PC-3 (cell line): ENCODE data around the gene JHY.

Experiments
- EZH2 ChIP-seq: fragments of 300-600 bp; sonication (generic); IDR thresholded peaks from one replicate; pipeline ENCODE4 v1.6.1; 2017; ENCODE audit warnings: antibody characterized with exemption, mild to moderate bottlenecking, low read length; ENCODE audit not compliant: unreplicated experiment
- TF ChIP-seq, protein P1 (sequence below): fragments of 300-600 bp; sonication (generic); conservative IDR thresholded peaks from 2 replicates; pipeline ENCODE4 v1.5.1; 2017; ENCODE audit warnings: antibody characterized with exemption, low read depth, mild to moderate bottlenecking, low read length

DNA sequence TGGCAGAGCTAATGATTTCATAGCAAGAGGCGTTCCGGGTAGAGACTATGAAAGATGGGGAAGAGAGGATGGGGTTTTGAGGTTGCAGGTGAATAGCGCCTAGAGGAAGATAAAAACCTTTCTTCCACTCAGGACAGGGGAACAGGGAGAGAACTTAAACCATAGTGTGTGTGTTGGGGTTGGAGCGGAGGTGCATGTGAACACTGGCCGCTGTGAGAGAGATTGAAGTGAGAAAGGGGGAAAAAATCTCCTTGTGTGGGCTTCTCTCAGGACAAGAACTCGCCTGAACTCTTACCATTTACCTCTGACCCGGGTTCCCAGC lies 95.7 kb downstream of the JHY start:
- TF ChIP-seq, protein P1, sequence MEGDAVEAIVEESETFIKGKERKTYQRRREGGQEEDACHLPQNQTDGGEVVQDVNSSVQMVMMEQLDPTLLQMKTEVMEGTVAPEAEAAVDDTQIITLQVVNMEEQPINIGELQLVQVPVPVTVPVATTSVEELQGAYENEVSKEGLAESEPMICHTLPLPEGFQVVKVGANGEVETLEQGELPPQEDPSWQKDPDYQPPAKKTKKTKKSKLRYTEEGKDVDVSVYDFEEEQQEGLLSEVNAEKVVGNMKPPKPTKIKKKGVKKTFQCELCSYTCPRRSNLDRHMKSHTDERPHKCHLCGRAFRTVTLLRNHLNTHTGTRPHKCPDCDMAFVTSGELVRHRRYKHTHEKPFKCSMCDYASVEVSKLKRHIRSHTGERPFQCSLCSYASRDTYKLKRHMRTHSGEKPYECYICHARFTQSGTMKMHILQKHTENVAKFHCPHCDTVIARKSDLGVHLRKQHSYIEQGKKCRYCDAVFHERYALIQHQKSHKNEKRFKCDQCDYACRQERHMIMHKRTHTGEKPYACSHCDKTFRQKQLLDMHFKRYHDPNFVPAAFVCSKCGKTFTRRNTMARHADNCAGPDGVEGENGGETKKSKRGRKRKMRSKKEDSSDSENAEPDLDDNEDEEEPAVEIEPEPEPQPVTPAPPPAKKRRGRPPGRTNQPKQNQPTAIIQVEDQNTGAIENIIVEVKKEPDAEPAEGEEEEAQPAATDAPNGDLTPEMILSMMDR = no peak
- no peak for TF ChIP-seq EZH2
